IMR-90 (cell line): Measurements from ENCODE around the gene GAL3ST2. TPM values are rescaled to one million over a fixed set of nuclear protein-coding genes. Genes with fewer than 3 reads are reported as not detected.

Experiments used
- ATAC-seq: fragments of 200-7000 bp; cut with Tn5 transposase; 2 replicates; pipeline ENCODE4 v1.9.1; 2020; ENCODE audit warnings: low read depth, mild to moderate bottlenecking, moderate library complexity
- BruUV-seq: library from RNA; stranded (reverse); fragments of 400-500 nt; replicated peaks from 2 replicates; lab custom pipeline; 2021; lab: Mats Ljungman, UMichigan
- CTCF ChIA-PET: fragments of 300-600 bp; formaldehyde crosslinking; extraction: SDS; loops from one replicate; lab custom pipeline; 2021; ENCODE audit warnings: antibody characterized with exemption; lab: Yijun Ruan, JAX
- POLR2A ChIA-PET: fragments of 300-600 bp; sonication (Branson Sonifier 250); formaldehyde crosslinking; loops from one replicate; lab custom pipeline; 2022; ENCODE audit warnings: antibody characterized with exemption; ENCODE audit not compliant: unreplicated experiment; lab: Charles Lee
- DNase-seq: peaks from one replicate; pipeline ENCODE4 v3.0.0; 2013
- H2AFZ ChIP-seq: replicated peaks from 2 replicates; pipeline ENCODE3; 2013; ENCODE audit warnings: low read length, mild to moderate bottlenecking; ENCODE audit not compliant: poor library complexity
- H2AK5ac ChIP-seq: 2 replicates; pipeline ENCODE4 v1.6.1; 2013; ENCODE audit warnings: low read depth, low read length, inconsistent platforms
- H2AK9ac ChIP-seq: replicated peaks from 2 replicates; pipeline ENCODE3; 2013; ENCODE audit warnings: mild to moderate bottlenecking, low read depth, low read length, moderate library complexity; ENCODE audit not compliant: poor library complexity
- H2BK120ac ChIP-seq: 2 replicates; pipeline ENCODE4 v1.6.1; 2013; ENCODE audit warnings: low read depth, low read length, inconsistent platforms
- H2BK15ac ChIP-seq: 3 replicates; pipeline ENCODE4 v1.6.1; 2013; ENCODE audit warnings: low read depth, low read length, inconsistent platforms
- H2BK20ac ChIP-seq: 2 replicates; pipeline ENCODE4 v1.6.1; 2013; ENCODE audit warnings: low read depth, mild to moderate bottlenecking, inconsistent platforms, low read length, moderate library complexity
- H2BK5ac ChIP-seq: 2 replicates; pipeline ENCODE4 v1.6.1; 2013; ENCODE audit warnings: mild to moderate bottlenecking, low read depth, low read length, inconsistent platforms; ENCODE audit not compliant: poor library complexity, severe bottlenecking
- H3K14ac ChIP-seq: replicated peaks from 2 replicates; pipeline ENCODE4 v1.6.1; 2013; ENCODE audit warnings: low read depth, low read length, inconsistent platforms
- H3K18ac ChIP-seq: 2 replicates; pipeline ENCODE4 v1.6.1; 2013; ENCODE audit warnings: low read depth, low read length, control low read depth
- H3K23ac ChIP-seq: 2 replicates; pipeline ENCODE4 v1.6.1; 2013; ENCODE audit warnings: low read depth, low read length, inconsistent platforms
- H3K27ac ChIP-seq: 2 replicates; pipeline ENCODE4 v1.5.1; 2013; ENCODE audit warnings: mild to moderate bottlenecking, control low read depth, low read length; ENCODE audit not compliant: insufficient read depth
- H3K27me3 ChIP-seq: 2 replicates; pipeline ENCODE4 v1.6.1; 2013; ENCODE audit warnings: low read length; ENCODE audit not compliant: control insufficient read depth, insufficient read depth
- H3K36me3 ChIP-seq: 2 replicates; pipeline ENCODE4 v1.6.1; 2013; ENCODE audit warnings: low read length, mixed read lengths; ENCODE audit not compliant: control insufficient read depth, insufficient read depth
- H3K4ac ChIP-seq: 2 replicates; pipeline ENCODE4 v1.6.1; 2013; ENCODE audit warnings: low read depth, low read length, inconsistent platforms
- H3K4me1 ChIP-seq: 2 replicates; pipeline ENCODE4 v1.6.1; 2013; ENCODE audit warnings: low read length, mixed read lengths; ENCODE audit not compliant: control insufficient read depth, insufficient read depth
- H3K4me2 ChIP-seq: 2 replicates; pipeline ENCODE4 v1.6.1; 2013; ENCODE audit warnings: low read depth, mild to moderate bottlenecking, control low read depth, low read length, moderate library complexity
- H3K4me3 ChIP-seq: 2 replicates; pipeline ENCODE4 v1.5.1; 2013; ENCODE audit warnings: low read depth, mild to moderate bottlenecking, control low read depth, low read length, moderate library complexity; ENCODE audit not compliant: insufficient read depth
- H3K56ac ChIP-seq: 2 replicates; pipeline ENCODE4 v1.6.1; 2013; ENCODE audit warnings: low read length, inconsistent platforms; ENCODE audit not compliant: insufficient read depth; ENCODE audit errors: extremely low read depth
- H3K79me1 ChIP-seq, 2 experiments: 2 replicates each; pipeline ENCODE4 v1.6.1; 2013; ENCODE audit warnings: low read length in 2 of 2, inconsistent platforms in 1 of 2, low read depth in 1 of 2
- H3K9ac ChIP-seq: 2 replicates; pipeline ENCODE4 v1.6.1; 2013; ENCODE audit warnings: low read depth, low read length, control low read depth
- H3K9me1 ChIP-seq: 2 replicates; pipeline ENCODE4 v1.6.1; 2013; ENCODE audit warnings: low read length, inconsistent platforms; ENCODE audit not compliant: insufficient read depth
- H3K9me3 ChIP-seq: 2 replicates; pipeline ENCODE4 v1.6.1; 2013; ENCODE audit warnings: low read length; ENCODE audit not compliant: control insufficient read depth, insufficient read depth
- H4K20me1 ChIP-seq: 2 replicates; pipeline ENCODE4 v1.6.1; 2013; ENCODE audit warnings: low read length, inconsistent platforms; ENCODE audit not compliant: insufficient read depth
- H4K5ac ChIP-seq: 2 replicates; pipeline ENCODE4 v1.6.1; 2013; ENCODE audit warnings: mild to moderate bottlenecking, low read depth, low read length, control low read depth
- H4K8ac ChIP-seq, 2 experiments: 2 replicates each; pipeline ENCODE4 v1.6.1; 2013; ENCODE audit warnings: low read depth in 2 of 2, low read length in 2 of 2, control low read depth in 1 of 2, inconsistent platforms in 1 of 2
- H4K91ac ChIP-seq: 2 replicates; pipeline ENCODE4 v1.6.1; 2013; ENCODE audit warnings: low read depth, low read length, inconsistent platforms; ENCODE audit not compliant: insufficient read depth
- BHLHE40 ChIP-seq: fragments of 150-350 bp; IDR thresholded peaks from 2 replicates; pipeline ENCODE4 v1.6.1; 2016; ENCODE audit warnings: mild to moderate bottlenecking, low read depth, low read length
- CHD1 ChIP-seq: IDR thresholded peaks from 2 replicates; pipeline ENCODE4 v1.6.1; 2012; ENCODE audit warnings: low read depth, low read length, improper control_type of control experiment
- FOS ChIP-seq: fragments of 150-350 bp; IDR thresholded peaks from 2 replicates; pipeline ENCODE4 v1.6.1; 2016; ENCODE audit warnings: low read depth, low read length
- MAFK ChIP-seq: IDR thresholded peaks from 2 replicates; pipeline ENCODE4 v1.6.1; 2012; ENCODE audit warnings: low read depth, low read length, improper control_type of control experiment
- RAD21 ChIP-seq: IDR thresholded peaks from 2 replicates; pipeline ENCODE4 v1.6.1; 2012; ENCODE audit warnings: low read length, improper control_type of control experiment
- RFX5 ChIP-seq: IDR thresholded peaks from 2 replicates; pipeline ENCODE4 v1.8.0; 2012; ENCODE audit warnings: low read depth, mild to moderate bottlenecking, low read length, moderate library complexity
- SMC3 ChIP-seq: fragments of 150-350 bp; IDR thresholded peaks from 2 replicates; pipeline ENCODE4 v1.6.1; 2016; ENCODE audit warnings: low read depth, mild to moderate bottlenecking, antibody characterized with exemption, low read length, moderate library complexity
- WGBS, 2 experiments: methylation state at CpG; one replicate each; pipeline versions ENCODE4 v1.1.5 to v1.1.7; 2013; ENCODE audit warnings: missing lambda C conversion rate in 2 of 2; ENCODE audit not compliant: insufficient read length in 1 of 2; ENCODE audit errors: extremely low coverage in 2 of 2; 5-methylcytosine and 5-hydroxymethylcytosine counted together
- dilution Hi-C: fragments of 300-500 bp; cut with HindIII; formaldehyde crosslinking; loops from one replicate; pipeline ENCODE4 v1.14.3; 2018; ENCODE audit warnings: low sequenced_read_pairs; ENCODE audit not compliant: unreplicated experiment
- in situ Hi-C: fragments of 300-500 bp; cut with MboI; formaldehyde crosslinking; loops from 3 replicates; pipeline ENCODE4 v1.14.3; 2019; ENCODE audit warnings: low sequenced_read_pairs, inconsistent platforms, mixed read lengths
- intact Hi-C: fragments of 100-400 bp; cut with micrococcal nuclease; formaldehyde crosslinking; loops from 2 replicates; pipeline ENCODE4 v1.10.0; 2022
- polyA plus RNA-seq, 3 experiments: library from polyadenylated mRNA; depleted of rRNA; stranded (reverse); fragments of >200 nt; gene quantifications; 2 replicates each; pipeline ENCODE4 v1.2.3, GENCODE V29; 2012; ENCODE audit warnings: low replicate concordance in 1 of 3
- total RNA-seq: library from RNA; depleted of rRNA; stranded (reverse); fragments of >200 nt; gene quantifications from 2 replicates; pipeline ENCODE4 v1.2.3, GENCODE V29; 2012

The GAL3ST2 gene
- total and polyA plus RNA-seq, 2 of the 4 experiments (the other 2 are of a cell fraction) = 0.07 TPM; not detected in 1

GRCh38 chr2:241729868-241730267 is 46.8 kb upstream of the GAL3ST2 start:
- Histone ChIP-seq H3K56ac (no peak overlapping the region), H3K9ac (no peak overlapping the region), H3K79me1 (peaks cover 0 to 5% of the 10 kb centered on the region in 2 experiments; a peak in 3 of 4 replicates), H2AK9ac (no peak overlapping the region), H2BK120ac (no peak overlapping the region), H4K5ac (no peak overlapping the region), H3K9me1 (no peaks in the 10 kb centered on the region), H2AFZ (no peak overlapping the region), H3K36me3 (no peaks in the 10 kb centered on the region; the same call in 1 of the 2 replicates), H3K4me1 (no peaks in the 10 kb centered on the region), H2AK5ac (no peak overlapping the region), H3K18ac (no peak overlapping the region), H4K20me1 (no peaks in the 10 kb centered on the region), H4K91ac (no peak overlapping the region), H3K4ac (no peak overlapping the region), H3K27ac (no peak overlapping the region), H2BK20ac (no peak overlapping the region), H3K4me2 (no peak overlapping the region), H3K14ac (no peak overlapping the region), H2BK5ac (no peak overlapping the region), H3K23ac (no peak overlapping the region), H4K8ac (no peak overlapping the region), H3K27me3 (no peaks in the 10 kb centered on the region), H2BK15ac (no peak overlapping the region), H3K9me3 (no peaks in the 10 kb centered on the region), H3K4me3 (no peak overlapping the region)
- DNase-seq (no peak), ATAC-seq (no peak)
- in situ Hi-C loops = no loop called here
- intact Hi-C loops = no loop called here
- BruUV-seq = no TSS peak
- CTCF ChIA-PET = interaction anchor here (0.6 kb wide), 1 partner anchor 148 kb away, joined by 6 read pairs; no protein-coding TSS in a partner anchor
- dilution Hi-C loops = no loop called here
- POLR2A ChIA-PET = no interaction called here
- no peak for TF ChIP-seq SMC3
- no peak for TF ChIP-seq CHD1
- TF ChIP-seq FOS = no peak
- TF ChIP-seq BHLHE40 = no peak
- no peak for TF ChIP-seq RFX5
- TF ChIP-seq MAFK = no peak
- TF ChIP-seq RAD21 = no peak
- 100% methylated on average over 1 of the region's 6 CpGs; no CpG with 5 or more reads in 1 of the 2 experiments for WGBS, 2 experiments
